HG03565 (cell line): Measurements from ENCODE around the gene CAB39.

Source experiments
- ATAC-seq: cut with Tn5 transposase; IDR thresholded peaks from one replicate; pipeline ENCODE4 v1.9.1; 2021; ENCODE audit warnings: mild to moderate bottlenecking, moderate library complexity; ENCODE audit not compliant: unreplicated experiment

CAB39 gene

GRCh38 chr2:230849633-230850357 lies 137.2 kb downstream of the CAB39 start:
- peak; percentile 41 for ATAC-seq

GRCh38 chr2:230850358-230850658 lies 137.7 kb downstream of the CAB39 start:
- ATAC-seq = no peak

GRCh38 chr2:230852113-230852512 lies 139.5 kb downstream of the CAB39 start:
- ATAC-seq = no peak

- ATAC-seq = no peak
These were observed 149.1 kb downstream of the CAB39 start for GRCh38 chr2:230861552-230862255.

GRCh38 chr2:230862292-230862691 lies 149.7 kb downstream of the CAB39 start:
- no peak for ATAC-seq

- ATAC-seq = no peak
These were observed 150.4 kb downstream of the CAB39 start for GRCh38 chr2:230863031-230863430.

- no peak for ATAC-seq
These were observed 150.9 kb downstream of the CAB39 start for GRCh38 chr2:230863442-230864121.

GRCh38 chr2:230864122-230864604 lies 151.5 kb downstream of the CAB39 start:
- ATAC-seq = no peak

- ATAC-seq = peak; percentile 62
These were observed 152.1 kb downstream of the CAB39 start, which contains the start of gene ITM2C for GRCh38 chr2:230864605-230865306. TSS of gene ITM2C (plus strand) at chr2:230864942. CDS start at chr2:230865026, 84 bp downstream.

- no peak for ATAC-seq
These were observed 152.7 kb downstream of the CAB39 start for GRCh38 chr2:230865307-230865765.

- ATAC-seq = no peak
These were observed 153.4 kb downstream of the CAB39 start for GRCh38 chr2:230865766-230866755.

GRCh38 chr2:230866756-230867523 lies 154.3 kb downstream of the CAB39 start:
- no peak for ATAC-seq

- ATAC-seq = no peak
These were observed 155.7 kb downstream of the CAB39 start for GRCh38 chr2:230868161-230868946.

GRCh38 chr2:230868947-230869913 lies 156.6 kb downstream of the CAB39 start:
- no peak for ATAC-seq

- ATAC-seq = no peak
These were observed 157.4 kb downstream of the CAB39 start for GRCh38 chr2:230869914-230870543.
